GM18867 (cell line): ENCODE measurements around the gene ARHGAP28.
"Not testable (repeated sequence)": the region's sequence is repeated elsewhere in the genome, so short reads cannot be mapped to it uniquely, and the experiment has no call there.

Experiments used
- ATAC-seq: cut with Tn5 transposase; IDR thresholded peaks from one replicate; pipeline ENCODE4 v1.9.1; 2021; ENCODE audit warnings: mild to moderate bottlenecking, moderate library complexity; ENCODE audit not compliant: unreplicated experiment

Gene ARHGAP28

DNA sequence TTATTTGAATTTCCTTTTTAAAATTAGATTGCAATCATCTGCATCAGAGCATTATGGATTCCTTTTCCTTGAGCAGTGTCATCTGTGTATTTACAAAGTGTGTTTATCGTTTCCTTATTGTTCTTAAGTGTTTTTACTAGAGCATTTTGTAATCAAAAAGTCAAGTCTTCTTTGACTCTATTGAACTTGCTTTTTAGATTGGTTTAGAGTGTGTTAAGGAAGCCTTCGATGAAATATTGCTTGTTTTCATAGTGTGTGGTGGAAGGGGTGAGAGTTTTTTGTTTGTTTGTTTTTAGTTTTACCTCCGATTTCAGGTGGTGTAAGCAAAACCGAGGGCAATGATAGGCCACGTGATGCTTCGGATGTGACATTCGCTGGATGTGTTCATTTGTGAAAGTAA, 45.7 kb downstream of the ARHGAP28 start:
- ATAC-seq, result no peak

DNA sequence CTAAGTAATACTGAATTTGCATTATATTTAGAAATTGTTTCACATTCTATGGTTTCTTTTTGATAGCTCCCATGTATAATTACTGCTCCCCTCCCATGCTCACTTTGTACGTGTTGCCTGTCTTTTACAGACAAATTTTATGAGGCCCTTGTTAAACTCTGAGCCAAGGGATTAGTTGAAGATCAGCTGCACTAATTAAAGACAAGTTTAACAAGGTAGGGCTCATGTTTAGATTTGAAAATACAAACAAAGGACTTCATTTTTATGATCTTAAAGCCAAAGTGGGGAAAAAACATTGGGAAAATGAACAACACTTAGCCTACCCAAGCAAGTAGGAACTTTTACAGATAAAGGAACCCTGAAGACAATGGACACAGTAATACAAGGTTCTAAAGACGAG, 46.2 kb downstream of the ARHGAP28 start:
- no peak for ATAC-seq

GRCh38 chr18:6776188-6776587, 46.7 kb downstream of the ARHGAP28 start:
- ATAC-seq, result no peak

- ATAC-seq, result no peak
These were observed 48.0 kb downstream of the ARHGAP28 start for GRCh38 chr18:6777509-6777908.

- no peak for ATAC-seq
These were observed 49.1 kb downstream of the ARHGAP28 start for GRCh38 chr18:6778459-6779247.

DNA sequence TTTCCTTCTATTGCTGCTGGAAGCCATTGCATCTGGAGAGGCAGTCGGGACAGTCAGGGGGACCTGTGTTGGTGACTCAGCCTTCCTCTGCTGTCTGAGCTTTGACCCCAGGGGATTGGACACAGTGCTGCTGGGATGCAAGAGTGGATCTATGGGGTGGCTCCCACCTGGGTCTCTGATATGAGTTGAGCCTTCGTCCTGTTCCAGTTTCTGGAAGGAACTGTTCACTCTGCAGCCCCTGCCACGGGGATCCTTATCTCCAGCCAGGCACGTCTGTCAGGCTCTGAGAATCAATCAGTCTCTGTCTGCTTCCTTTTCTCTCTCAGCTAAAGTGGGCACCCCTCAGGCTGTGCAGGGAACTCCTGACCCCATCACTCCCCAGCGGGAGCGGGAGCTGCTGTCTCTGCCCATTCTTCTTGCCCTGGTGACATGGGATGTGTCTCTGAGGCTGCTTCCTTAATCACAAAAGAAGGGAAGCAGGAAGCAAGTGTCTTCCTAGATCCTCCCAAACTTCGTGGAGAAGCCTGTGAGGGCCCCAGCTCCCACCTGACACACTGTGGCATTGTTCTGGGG, 51.7 kb downstream of the ARHGAP28 start:
- no peak for ATAC-seq

DNA sequence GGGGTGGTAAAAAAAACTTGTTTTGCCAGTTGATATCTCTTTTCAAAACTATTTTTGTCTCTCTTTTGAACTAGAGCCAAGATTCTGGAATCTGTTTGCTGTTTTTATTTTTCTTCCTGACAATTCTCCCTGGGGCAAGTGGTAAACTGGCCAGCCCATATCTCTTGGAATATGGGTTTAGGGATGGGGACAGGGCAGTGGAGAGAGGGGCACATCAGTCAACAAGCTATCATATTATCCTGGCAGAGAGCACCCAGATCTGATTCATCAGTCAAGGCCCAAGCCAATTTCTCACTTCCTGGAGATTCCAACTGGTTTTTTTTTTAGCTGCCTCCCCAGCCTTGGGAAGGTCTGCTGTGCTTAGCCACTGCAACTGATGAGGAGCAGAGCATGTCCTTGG, 52.3 kb downstream of the ARHGAP28 start:
- ATAC-seq, result no peak

DNA sequence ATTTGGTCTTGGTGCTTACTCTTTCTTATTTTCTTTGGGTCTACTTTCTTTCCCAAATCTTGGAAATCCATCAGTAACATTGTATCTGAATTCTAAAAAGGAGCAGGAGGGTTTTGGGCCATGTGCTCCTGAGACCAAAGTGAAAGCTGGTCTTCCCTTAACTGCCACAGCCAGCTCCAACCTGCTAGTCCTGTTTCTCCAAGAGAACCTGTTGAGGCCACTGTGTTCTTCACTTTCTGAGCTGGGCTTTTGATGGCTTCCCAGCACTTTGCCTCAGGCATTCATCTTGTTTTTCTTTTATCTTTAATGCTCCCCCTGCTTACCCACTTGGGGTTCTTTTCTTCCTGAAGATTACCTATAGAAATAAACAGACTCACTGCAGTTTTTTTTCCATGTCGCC, 53.3 kb downstream of the ARHGAP28 start:
- ATAC-seq, result no peak

DNA sequence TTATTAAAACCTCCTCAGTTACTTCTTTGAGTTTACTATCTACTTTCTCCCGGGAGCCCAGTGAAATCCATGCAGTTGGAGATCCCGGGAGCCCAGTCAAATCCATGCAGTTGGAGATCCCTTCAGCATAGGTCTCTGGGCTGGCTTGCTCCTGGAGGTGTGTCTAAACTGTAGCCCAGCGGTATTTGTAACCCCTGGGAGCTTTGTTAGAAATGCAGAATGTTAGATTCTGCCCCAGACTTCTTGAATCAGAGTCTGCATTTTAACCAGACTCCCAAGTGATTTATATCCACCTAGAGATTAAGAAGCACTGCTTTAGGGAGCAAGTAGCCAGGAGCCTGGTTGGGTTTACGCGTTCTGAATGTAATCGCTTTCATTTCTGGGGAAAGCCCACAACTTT, 54.5 kb downstream of the ARHGAP28 start:
- no peak for ATAC-seq

GRCh38 chr18:6785001-6785400, 55.5 kb downstream of the ARHGAP28 start:
- no peak for ATAC-seq

- ATAC-seq, result no peak
These were observed 55.9 kb downstream of the ARHGAP28 start for GRCh38 chr18:6785411-6785810.

DNA sequence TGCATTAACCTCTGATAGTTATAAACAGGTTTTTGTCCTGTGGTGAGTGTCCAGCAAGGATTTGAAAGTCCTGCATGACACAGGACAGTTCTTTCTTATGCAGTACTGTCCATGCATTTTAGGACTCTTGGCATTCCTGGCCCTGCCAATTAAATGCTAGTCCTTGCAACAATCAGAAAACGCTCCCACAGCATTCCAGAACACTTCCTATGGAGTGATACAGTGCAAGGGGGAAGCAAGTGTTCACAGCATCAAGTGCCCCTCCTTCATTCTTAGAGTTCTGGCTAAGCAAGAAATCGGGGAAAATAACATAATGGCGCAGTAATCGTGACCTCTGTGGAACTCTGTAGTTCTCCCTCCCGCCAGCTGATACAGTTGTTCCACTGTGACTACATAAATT, 62.9 kb downstream of the ARHGAP28 start:
- no peak for ATAC-seq

DNA sequence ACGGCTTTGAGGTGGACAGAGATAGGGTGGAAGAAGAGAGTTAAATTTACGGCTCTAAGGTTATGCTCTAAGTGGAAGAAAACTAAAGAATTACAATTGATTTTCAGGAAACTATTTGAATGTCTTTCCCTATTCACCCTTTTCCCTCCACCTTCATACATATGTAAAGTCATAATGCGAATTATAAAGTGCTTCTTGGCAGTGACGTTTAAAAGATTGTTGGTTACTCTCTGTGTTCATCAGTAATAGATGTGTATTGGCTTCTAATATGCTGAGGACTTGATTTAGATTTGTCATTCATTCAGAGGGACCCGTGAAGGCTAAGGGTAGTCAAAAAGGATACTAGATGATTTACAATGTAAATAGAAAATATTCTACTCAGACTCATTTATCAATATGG, 63.9 kb downstream of the ARHGAP28 start:
- no peak for ATAC-seq

GRCh38 chr18:6793986-6794385, 64.5 kb downstream of the ARHGAP28 start:
- ATAC-seq, result no peak

GRCh38 chr18:6795307-6795706, 65.8 kb downstream of the ARHGAP28 start:
- no peak for ATAC-seq

GRCh38 chr18:6796511-6796910, 67.0 kb downstream of the ARHGAP28 start:
- ATAC-seq, result no peak

DNA sequence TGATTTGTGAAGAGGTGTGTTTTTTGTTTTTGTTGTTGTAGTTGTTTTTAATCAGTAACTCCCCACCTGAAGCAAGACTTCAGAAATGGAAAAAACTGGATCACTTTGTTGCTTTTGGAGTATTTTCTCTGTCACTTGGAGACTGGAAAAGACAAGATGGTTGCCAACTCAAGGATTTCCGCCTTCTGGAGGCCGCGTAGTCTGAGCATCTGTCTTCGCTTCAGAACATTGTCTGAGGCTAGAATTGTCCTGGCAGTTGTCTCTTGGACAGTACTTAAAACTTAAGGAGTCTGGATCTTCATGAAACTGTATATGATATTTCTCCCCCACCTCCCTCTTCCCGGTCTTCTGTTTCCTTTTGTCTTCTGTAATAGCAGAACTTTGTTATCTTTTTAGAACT, 67.7 kb downstream of the ARHGAP28 start:
- no peak for ATAC-seq

DNA sequence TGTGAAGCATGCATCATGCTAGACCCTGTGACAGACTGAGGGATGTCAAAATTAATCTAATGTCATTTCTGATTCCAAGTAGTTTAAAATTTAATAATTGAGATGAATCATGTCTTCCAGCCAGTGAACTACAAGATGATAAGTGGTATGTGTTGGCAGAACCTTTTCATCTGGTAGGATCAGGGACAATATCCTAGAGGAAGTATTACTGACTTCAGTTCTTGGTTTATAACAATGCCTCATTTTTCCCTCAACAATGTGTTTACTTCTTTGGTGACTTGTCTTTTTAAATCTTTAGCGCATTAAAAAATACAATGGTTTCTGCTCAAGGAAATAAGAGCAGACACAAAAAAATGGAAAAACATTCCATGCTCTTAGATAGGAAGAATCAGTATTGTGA, 69.4 kb downstream of the ARHGAP28 start:
- ATAC-seq, result no peak

- not testable (repeated sequence) for ATAC-seq
These were observed 70.8 kb downstream of the ARHGAP28 start for GRCh38 chr18:6800309-6800708.

DNA sequence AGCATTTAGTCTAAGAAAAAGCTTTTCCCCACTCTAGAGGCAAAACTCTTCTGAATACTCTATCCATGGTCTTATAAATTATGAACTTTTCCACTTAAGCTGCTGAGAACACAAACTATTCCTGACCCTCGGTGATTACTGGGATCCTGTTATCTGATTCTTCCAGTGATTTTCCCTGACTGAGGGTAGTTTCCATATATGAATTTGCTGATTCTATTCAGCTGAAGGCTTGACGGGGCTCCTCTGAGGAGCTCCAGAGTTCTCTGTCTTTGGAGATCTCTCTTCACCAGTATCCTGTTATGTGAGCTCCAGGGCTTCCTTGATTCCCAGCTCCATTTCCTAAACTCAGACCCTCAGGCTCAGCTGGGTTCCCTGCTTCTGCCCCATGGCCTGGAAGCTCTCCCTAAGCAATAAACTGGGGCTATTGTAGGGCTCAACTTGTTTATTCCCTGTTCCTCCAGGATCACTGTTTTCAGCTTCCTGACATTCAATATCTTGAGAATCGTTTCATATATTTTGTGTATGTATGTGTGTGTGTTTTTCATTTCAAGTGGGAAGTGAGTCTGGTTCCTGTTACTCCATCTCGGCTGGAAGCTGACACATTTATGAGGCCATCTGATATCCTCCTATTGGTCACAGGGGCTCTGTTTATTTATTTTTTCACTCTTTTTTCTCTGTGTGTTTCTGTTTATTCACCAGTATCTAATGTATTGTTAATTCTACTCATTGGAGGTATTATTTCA, 78.2 kb downstream of the ARHGAP28 start:
- ATAC-seq, result no peak

DNA sequence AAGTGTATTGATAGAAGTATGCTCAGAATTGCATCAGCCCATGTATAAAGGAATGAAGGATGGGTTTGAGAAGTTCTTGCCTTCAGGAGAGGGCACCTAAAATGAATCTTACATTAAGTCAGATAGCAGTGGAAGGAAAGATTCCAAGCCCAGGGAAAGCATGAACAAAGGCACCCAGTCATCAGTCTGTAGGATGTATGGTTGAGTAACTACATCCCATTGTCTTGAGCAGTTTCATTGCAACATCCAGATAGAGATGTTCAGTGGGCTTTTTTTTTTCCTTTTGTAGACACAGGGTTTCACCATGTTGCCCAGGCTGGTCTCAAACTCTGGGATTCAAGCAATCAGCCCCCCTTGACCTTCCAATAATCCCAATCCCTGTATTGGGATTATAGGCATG, 80.7 kb downstream of the ARHGAP28 start:
- ATAC-seq, result no peak

- no peak for ATAC-seq
These were observed 82.3 kb downstream of the ARHGAP28 start for GRCh38 chr18:6811816-6812215.
